ENCODE data around the gene NLRP6.

DNA sequence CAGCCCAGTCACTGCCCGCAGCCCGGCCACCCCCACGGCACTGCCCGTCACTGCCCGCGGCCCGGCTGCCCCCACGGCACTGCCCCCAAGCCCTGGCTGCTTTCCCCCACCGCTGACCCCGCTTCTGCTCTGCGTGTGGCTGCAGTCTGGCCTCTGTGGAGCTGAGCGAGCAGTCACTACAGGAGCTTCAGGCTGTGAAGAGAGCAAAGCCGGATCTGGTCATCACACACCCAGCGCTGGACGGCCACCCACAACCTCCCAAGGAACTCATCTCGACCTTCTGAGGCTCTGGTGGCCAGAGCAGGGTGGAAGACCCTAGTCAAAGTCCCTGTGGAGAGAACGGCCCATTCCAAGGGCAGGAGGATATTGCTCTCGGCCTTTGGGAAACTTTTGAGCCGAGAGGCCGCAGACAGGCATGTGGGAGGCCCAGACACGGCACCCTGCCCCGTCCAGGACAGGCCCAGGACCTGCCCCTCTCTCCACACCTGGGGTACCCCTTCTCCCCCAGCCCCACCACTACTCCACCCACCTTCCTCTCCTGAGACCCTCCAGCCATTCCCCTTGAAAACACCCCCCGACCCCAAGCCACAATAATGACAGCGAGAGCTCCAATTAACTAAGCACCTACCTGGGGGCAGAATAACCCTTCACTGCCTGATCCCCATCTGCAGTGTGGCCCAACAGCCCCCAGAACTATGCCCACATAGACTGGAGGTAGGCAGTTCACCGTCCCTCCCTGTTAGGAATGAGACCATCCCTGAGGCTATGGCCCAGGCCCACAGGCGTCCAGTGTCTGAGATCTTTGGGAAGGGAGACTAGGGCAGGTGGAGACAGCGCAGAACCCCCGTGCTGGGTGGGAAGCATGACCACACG is 7.0 kb downstream of the NLRP6 start:
- TF ChIP-seq TEAD4 (IDR thresholded peaks at IDR 0.05) (no peak), FOXM1 (IDR thresholded peaks at IDR 0.05; ENCODE audit: borderline replicate concordance, low read depth) (no peak), YY1 (IDR thresholded peaks at IDR 0.05; ENCODE audit: low read depth) (no peak), TAF1 (IDR thresholded peaks at IDR 0.05; ENCODE audit: low read depth) (no peak), CEBPB (IDR thresholded peaks at IDR 0.05) (no peak), CREB1 (IDR thresholded peaks at IDR 0.05; ENCODE audit: low read depth) (no peak), MAX (IDR thresholded peaks at IDR 0.05) (no peak), EP300 (IDR thresholded peaks at IDR 0.05; ENCODE audit: borderline replicate concordance) (no peak), RAD21 (IDR thresholded peaks at IDR 0.05; ENCODE audit: low read depth) (no peak), NFIC (IDR thresholded peaks at IDR 0.05) (no peak), TCF12 (IDR thresholded peaks at IDR 0.05; ENCODE audit: low read depth) (no peak)
- TF ChIP-seq, protein P1, sequence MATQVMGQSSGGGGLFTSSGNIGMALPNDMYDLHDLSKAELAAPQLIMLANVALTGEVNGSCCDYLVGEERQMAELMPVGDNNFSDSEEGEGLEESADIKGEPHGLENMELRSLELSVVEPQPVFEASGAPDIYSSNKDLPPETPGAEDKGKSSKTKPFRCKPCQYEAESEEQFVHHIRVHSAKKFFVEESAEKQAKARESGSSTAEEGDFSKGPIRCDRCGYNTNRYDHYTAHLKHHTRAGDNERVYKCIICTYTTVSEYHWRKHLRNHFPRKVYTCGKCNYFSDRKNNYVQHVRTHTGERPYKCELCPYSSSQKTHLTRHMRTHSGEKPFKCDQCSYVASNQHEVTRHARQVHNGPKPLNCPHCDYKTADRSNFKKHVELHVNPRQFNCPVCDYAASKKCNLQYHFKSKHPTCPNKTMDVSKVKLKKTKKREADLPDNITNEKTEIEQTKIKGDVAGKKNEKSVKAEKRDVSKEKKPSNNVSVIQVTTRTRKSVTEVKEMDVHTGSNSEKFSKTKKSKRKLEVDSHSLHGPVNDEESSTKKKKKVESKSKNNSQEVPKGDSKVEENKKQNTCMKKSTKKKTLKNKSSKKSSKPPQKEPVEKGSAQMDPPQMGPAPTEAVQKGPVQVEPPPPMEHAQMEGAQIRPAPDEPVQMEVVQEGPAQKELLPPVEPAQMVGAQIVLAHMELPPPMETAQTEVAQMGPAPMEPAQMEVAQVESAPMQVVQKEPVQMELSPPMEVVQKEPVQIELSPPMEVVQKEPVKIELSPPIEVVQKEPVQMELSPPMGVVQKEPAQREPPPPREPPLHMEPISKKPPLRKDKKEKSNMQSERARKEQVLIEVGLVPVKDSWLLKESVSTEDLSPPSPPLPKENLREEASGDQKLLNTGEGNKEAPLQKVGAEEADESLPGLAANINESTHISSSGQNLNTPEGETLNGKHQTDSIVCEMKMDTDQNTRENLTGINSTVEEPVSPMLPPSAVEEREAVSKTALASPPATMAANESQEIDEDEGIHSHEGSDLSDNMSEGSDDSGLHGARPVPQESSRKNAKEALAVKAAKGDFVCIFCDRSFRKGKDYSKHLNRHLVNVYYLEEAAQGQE (IDR thresholded peaks at IDR 0.05; ENCODE audit: low read depth): no peak
- TF ChIP-seq, protein P2, sequence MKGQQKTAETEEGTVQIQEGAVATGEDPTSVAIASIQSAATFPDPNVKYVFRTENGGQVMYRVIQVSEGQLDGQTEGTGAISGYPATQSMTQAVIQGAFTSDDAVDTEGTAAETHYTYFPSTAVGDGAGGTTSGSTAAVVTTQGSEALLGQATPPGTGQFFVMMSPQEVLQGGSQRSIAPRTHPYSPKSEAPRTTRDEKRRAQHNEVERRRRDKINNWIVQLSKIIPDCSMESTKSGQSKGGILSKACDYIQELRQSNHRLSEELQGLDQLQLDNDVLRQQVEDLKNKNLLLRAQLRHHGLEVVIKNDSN (IDR thresholded peaks at IDR 0.05): no peak

Data from Ishikawa (cell line).